HG02938 (cell line): ENCODE results near the gene CPNE4.
A peak's percentile ranks its signal among the peaks of the same experiment; 100 is the strongest.

Source experiments
- ATAC-seq: cut with Tn5 transposase; IDR thresholded peaks from one replicate; pipeline ENCODE4 v1.9.1; 2021; ENCODE audit warnings: mild to moderate bottlenecking, moderate library complexity; ENCODE audit not compliant: unreplicated experiment

Gene CPNE4

DNA sequence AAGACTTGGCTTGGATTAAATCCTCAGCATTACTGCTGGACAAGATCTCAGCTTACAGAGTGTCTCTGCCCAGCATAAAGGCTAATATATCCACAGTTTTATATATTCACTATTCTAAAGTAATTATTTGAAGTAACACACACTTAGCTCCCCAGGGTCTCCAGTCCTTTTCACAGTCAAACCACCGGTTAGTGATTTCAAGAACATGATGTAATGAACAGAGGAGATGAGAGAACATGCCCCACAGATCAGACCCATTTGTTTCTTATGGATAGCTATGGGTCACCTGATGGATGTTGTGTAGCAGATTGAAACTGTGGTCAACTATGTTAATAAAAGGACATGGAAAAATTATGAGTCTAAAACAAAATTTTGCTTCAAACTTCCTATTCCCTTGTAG is 487.2 kb downstream of the CPNE4 start:
- ATAC-seq, result no peak

DNA sequence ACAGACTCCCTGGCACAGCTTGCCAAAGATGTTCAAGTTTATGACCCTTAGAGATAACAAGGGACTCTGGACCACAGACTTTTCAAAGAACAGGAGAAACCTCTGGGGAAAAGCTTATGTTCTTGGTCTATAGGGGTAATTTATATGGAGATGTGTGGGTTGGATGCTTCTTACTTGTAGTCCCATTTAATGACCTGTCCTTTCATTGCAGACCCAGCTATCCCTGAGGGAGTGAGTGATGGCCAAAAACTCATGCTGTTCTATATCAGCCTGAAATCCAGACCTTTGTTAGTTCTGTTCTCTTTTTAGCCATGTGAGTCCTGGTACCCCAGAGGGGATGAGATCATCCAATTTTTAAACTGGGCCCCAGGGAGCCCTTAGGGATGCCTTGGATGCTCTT is 488.4 kb downstream of the CPNE4 start:
- ATAC-seq, result no peak

DNA sequence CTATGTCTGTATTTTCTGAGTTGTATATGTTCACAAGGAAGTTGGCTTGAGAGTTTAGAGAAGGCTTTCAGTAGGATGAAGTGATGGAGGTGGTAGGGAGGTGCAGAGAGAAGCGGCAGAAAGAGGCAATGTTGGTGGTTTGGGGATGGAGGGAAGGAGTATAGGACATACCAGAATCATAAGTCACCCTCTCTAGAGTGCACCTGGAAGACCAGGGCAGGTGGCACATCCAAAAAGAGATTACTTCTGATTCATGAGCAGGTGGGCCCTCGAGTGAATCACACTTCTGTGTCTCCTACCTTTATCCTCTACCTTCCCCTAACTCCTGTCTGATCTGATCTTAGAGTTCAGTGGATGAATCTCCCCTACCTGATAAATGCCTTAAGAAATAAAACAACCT is 490.3 kb downstream of the CPNE4 start:
- ATAC-seq, result no peak

DNA sequence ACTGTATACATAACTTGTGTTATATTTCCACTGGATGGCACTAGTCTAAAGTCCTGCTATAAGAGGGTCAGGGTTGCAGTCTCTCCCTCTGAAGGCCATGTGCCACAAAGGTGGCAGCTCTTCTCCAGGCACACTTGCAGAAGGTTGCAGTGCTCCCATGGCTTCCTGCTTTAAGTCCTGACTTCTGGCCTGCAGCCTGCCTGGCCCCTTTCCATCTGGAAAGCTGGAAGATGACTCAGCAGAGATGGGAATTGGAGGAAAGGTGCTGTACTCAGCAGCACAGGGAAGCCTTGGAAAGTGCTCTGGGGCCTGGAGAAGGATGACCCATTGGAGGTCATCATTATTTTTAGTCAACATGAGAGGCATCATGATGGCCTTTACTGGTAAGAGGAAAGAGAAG is 491.1 kb downstream of the CPNE4 start:
- no peak for ATAC-seq

DNA sequence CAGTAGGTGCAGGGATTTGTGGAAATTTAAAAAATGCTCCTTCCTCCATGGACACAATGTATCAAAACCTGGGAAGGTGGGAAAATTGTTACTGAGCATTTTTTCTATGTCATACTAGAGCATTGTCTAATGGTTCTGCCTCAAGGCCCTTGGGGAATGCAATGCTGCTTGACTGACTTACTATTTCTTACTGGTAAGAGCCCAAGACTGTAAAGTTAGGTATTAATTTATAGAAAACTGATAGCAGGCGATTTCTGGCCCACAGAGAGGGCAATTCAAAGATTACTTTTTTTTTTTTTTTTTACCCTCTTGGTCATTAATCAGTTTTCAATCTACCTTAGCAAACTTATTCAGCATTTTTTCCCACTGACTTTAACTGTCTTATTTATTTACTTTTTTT is 493.5 kb downstream of the CPNE4 start:
- no peak for ATAC-seq

DNA sequence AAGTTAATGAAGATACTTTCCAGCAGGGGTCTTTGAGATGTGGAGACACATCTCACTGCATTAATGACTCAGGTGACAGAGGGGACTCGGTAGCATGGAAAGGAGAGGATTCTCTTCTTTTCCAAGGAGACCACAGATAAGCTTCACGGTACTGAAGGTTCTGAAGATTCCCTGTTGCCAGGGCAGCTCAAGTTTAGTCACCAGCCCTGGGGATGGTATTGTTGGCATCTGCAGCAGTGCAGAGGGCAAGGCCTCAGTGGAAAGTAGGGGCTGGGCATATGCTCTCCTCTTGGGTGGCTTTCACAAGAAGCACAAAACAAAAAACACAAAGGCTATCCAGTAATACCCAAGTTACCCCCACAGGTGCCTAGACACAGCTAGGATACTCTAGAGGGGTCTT is 494.0 kb downstream of the CPNE4 start:
- no peak for ATAC-seq

DNA sequence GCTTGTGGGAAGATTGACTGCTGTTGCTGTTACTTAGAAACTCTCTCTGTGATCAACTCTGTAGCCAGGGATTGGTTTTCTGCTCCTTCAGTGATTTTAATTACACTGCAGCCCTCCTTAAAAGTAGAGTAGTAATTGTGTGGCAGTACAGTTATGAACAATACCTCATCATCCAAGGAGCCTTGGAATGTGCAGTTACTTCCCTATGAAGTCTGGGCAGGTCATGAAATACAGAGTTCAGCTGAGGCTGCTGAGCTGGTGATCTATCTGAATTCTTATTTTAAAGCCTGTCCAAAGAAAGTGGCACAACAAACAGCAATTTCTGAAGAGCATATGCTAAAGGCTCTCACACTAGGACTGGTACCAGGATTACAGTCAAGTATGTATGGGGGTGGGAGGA is 494.7 kb downstream of the CPNE4 start:
- ATAC-seq, result no peak

DNA sequence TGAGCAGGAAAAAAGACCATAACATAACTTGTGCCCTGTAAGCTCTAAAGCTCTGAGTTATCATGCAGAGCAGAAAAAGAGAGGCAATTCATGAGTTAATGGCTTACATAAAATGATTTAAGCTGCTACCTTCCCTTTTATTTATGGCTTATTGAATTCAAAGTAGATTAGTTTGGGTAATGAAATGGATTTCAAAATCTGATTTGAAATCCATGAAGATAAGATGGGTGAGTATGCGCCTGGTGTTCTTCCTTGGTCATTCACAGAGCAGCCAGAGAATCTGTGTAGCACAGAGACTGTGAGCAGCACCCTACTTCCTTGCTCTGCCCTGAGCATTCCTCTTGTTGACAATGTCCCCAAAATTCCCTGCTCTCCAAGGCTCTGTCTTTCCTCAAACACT is 495.8 kb downstream of the CPNE4 start:
- no peak for ATAC-seq

DNA sequence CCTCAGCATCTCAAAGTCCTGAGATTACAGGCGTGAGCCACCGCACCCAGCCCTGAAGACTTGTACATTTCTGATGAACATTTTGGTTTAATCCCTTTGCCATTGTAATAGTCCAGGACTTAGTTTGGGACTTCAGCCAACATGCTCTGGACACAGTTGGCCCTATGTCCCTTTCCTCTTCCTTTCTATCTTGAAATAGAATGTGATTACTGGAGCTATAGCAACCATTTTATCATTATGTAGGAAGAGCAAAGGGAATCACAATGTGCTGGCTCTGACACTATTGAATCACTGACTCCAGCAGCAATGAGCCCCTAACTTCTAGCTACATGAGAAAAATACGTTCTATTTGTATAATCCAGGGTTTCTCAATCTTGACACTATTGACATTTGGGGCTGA is 497.3 kb downstream of the CPNE4 start:
- ATAC-seq, result no peak

DNA sequence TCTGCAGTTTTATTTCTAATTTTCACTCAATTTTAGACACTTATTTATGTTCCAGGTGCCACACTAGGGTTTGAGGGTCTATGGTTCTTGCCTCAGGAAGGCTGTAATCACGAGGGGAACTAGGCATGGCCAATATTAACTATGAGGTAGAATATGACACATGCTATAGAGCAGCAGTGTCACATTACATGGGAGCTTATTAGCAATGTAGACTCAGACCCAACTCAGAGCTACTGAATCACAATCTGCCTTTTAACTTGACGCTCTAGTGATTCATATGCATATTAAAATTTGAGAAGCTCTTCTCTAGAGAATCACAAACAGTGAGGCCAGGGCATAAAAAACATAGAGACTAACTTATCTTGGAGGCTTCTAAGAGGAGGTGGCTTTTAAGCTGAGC is 499.2 kb downstream of the CPNE4 start:
- ATAC-seq, result no peak

DNA sequence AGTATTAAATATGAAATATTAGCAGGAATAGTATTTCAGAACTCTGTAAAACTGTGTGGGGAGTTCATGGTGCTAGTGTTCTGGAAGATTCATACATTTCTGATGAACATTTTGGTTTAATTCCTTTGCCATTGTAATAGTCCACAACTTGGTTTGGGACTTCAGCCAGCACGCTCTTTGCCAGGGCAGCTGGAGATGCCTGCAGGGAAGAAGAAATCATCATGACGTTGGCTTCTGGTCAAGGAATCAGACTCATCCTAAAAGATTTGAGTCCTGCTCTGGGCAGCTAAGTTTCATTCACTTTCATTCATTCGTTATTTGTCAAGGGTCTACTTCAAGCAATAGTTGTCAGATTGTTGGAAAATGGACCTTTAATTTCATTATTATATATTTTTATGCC is 499.7 kb downstream of the CPNE4 start:
- no peak for ATAC-seq

DNA sequence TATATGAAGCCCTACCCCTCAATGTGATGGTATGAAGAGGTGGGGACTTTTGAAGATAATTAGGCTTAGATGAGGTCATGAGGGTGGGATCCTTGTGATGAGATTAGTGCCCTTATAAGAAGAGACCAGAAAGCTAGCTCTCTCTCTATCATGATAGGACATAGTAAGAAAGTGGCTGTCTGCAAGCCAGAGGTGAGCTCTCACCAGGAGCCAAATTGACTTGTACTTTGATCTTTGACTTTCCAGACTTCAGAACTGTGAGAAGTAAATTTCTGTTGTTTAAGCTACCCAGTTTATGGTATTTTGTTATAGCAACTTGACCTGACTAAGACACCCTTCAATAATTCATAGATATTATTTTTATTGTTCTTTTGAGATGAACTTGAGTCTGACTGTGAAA is 502.2 kb downstream of the CPNE4 start:
- ATAC-seq, result no peak

DNA sequence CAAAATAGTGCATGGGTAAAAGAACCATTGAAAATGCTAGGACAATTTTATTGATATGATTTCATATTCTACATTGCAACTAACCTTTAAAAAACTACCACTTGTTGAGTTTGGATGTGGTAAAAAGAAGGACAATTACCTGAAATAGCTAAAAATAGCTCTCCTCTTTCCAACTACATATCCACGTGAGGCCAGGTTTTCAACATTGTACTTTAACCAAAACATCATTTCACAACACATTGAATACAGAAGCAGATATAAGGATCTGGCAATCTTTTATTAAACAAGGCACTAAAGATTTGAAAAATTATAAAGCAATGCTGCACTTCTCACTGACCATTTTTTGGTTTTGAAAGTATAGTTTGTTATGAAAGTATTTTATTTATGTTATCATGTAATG is 504.0 kb downstream of the CPNE4 start:
- ATAC-seq, result no peak

DNA sequence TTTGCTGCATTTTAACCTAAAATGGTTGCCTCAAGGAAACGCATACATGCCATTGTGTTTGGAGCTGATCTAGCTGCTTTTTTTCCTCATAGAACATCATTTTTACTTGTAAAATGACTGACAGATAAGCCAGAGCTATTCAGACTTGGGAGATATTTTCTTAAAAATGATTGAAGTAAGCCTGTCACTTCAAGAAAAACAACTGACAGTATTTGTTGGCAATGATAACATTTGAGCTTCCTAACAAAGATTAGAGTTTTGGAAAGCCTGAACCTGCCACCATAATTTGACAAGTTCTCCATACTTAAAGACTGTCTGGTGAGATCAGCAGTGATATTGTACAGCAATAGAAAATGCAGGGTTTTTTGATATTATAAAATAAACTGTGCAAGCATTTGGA is 504.4 kb downstream of the CPNE4 start:
- no peak for ATAC-seq

DNA sequence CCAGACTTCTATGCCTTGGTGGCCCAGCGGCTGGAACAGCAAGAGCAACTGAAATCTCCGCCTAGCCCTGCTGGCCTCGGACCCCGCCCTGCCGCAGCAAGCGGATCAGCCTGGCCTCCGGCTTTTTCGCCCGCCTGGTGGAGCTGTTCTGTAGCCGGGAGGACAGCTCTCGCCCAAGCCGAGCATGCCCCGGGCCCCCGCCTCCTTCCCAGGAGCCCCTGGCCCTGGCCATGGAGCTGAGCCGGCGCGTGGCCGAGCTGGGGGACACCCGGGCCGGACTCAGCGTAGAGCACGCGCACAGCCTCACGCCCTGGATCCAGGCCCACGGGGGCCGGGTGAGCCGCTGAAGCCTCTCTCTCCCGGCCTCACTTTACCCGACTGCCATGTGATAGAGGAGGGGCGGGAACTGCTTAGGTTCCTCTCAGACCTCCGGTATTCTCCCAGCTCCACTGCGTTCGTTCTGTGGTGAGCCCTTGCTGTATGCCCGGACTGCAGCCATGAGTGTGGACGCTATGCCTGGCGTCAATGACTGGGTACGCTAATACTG is 507.9 kb downstream of the CPNE4 start:
- ATAC-seq, result no peak

DNA sequence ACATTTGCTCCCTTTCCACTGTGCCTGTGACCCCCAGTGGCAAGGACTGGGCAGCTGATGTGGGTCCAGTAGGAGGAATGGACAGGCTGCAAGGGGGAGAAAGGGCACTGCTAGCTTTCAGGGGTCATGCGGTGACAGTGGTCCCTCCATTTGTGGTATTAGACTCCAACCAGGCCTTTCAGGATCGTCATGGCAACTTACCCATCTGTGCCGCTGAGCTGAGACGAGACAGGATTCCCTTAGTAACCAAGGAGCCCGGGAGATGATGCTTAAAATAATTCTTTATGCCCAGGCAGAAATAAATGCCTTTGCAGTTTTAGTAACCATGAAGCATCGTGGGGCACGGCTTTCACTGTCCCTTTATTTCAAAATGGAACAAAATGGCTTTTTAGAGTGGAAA is 516.1 kb downstream of the CPNE4 start:
- ATAC-seq, result no peak

DNA sequence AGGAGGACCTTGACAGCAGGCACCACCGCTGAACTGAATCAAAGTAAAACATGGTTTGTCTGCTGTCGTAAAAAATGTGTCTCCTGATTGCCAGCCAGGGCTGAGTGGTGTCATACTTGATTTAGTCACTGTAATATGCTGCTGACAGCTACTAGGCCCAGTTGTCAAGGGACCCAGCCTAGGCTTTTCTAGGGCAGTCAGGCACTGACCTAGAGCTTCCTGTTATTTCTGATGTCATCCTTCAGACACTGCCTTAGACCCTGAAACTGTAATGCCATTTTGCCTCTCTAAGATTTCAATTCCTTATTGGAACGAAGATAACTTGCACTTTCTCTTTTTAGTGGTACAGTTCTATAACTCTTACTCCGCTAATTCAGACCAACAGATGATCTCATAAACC is 529.4 kb downstream of the CPNE4 start:
- ATAC-seq, result no peak

DNA sequence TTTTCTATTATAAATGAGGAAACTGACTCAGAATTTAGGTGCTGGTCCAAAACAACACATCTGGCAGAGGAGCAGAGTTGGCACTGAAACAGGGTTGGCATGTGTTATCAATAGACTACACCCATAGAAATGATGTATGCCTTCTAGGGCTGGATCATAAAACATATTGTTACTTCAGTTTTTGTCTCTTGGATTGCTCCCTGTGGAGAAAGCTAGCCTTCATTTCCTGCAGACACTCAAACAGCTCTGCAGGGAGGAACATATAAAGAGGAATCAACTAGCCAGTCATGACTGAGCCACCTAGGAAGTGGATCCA is 531.5 kb downstream of the CPNE4 start:
- ATAC-seq, result no peak

DNA sequence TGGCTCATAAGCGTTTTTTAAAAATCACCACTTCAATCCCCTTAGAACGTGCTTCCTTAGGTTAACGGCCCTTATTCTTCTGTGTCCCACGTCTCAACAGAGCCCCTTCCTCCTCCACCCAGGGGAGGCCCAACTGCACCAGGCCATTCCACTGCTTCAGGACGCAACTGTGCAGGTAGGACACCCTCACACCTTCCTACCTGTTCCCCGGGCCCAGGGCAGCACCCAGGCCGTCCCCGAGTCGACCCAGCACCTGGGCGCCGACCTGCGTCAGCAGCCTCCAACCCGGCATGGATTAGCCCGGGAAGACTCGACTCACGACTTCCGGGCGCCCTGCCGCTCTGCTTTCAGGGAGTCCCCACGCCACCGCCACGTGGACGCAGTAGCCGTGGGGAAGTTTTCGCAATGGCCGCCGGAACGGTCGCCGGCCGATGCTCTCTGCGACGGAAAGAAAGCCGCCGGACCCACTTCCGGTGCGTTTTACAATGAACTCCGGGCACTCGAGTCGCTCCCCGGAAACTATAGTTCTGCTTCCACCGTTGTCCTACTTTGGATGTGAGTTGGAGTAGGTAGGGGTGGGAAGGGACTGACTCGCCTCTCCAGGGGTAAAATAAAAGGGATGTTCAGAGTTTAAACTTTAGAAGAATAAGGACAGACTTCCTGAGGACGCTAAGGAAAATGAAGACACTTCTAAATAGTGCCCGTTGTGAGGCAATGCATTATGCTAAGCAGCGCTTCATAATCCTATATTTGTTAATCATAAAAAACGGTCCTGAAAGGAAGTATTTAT is 532.1 kb downstream of the CPNE4 start, which contains the start of gene MRPL3:
TSS of gene MRPL3 (minus strand) at position 442 of the 790 bp plus-strand sequence. CDS start at position 292, 150 bp downstream.
- ATAC-seq, result peak; percentile 97

DNA sequence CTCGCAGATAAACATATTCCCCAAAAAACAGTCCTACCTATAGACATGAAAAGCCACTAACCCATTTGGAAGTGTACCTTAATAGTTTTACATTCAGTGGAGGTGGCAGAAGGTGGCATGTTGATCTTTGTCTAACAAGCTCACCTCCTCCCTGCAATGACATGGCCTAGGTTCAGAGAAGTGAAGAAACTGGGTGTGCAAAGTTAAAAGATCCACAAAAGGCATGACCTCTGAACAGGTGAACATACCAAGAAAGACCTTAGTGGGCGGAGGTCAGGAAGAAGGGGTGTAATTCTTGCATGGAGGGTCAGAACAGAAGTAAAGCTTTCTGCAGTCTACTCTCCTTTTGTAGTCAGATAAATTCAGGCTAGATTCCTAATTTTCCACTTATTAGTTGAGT is 532.9 kb downstream of the CPNE4 start:
- no peak for ATAC-seq

DNA sequence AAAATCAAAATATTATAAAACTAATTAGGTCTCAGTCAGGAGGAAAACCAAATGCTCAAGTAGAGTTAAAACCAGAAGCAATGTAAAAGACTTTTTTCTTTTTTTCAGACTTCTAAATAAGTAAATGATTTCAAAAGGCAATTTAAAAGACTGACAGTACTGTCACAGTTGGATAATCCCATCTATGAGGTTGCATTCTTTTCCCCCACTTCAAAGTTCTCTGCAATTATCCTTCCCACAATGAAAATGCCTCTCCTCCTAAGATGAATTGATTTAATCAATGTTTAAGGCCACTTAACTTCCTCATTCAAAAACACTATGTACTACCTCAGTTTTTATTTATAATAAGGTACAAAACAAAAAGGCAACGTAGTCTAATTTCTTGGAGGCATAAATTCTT is 540.1 kb downstream of the CPNE4 start:
- ATAC-seq, result no peak

DNA sequence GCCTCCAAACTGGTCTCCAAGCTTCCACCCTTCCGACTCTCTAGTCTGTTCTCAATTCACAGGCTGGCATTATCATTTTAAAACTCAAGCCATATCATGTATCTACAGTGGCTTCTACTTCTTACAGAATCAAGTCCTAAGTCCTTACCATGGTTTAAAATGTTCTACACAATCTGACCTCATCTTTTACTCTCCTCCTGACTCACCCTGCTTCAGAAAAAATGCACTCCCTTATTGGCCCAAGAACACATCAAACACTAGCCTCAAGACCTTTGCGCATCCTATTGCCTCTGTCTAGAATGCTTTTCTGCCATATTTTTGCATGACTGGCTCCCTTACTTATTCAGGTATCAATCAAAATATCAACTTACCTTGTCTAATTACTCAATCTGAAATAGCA is 543.0 kb downstream of the CPNE4 start:
- ATAC-seq, result no peak

DNA sequence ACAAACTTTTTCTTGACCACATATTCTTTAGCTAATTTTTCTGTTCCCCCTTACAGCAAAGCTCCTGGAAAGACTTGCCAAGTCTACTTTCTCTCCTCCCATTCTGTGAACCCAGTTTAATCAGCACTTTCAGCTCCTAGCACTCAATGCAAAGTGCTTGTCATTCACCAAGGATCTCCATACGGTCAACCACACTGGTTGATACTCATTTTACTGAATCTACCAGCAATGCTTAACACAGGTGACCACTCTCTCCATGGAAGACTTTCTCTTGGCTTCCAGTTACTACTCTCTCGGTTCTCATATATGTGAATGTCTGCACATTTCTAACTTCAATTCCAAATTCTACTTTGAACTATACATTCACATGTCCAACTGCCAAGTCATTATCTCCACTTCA is 543.7 kb downstream of the CPNE4 start:
- no peak for ATAC-seq
